HCT116 (cell line): ENCODE data around the gene RPLP2. TPM values are rescaled to one million over a fixed set of nuclear protein-coding genes. Genes with fewer than 3 reads are reported as not detected.

Experiments used
- ATAC-seq: fragments of 200-7000 bp; cut with Tn5 transposase; 2 replicates; pipeline ENCODE4 v1.9.1; 2020; ENCODE audit warnings: mild to moderate bottlenecking, moderate library complexity
- BruUV-seq: library from RNA; stranded (reverse); fragments of 400-500 nt; replicated peaks from 2 replicates; lab custom pipeline; 2021; lab: Mats Ljungman, UMichigan
- CTCF ChIA-PET: fragments of 300-600 bp; sonication (Branson Sonifier 250); formaldehyde crosslinking; loops from one replicate; lab custom pipeline; 2021; ENCODE audit warnings: antibody characterized with exemption; lab: Charles Lee
- POLR2A ChIA-PET: fragments of 300-600, 350-600 bp; sonication (Branson Sonifier 250); formaldehyde crosslinking; loops from one replicate; lab custom pipeline; 2021; ENCODE audit warnings: antibody characterized with exemption; lab: Charles Lee
- RAD21 ChIA-PET, 2 experiments: fragments of 300-600 bp; sonication (Branson Sonifier 250); formaldehyde crosslinking; loops; one replicate each; lab custom pipeline; 2023; ENCODE audit warnings: low total read pairs in 2 of 2; ENCODE audit not compliant: uncharacterized antibody in 2 of 2, unreplicated experiment in 2 of 2, low non-redundant PET in 1 of 2; lab: Charles Lee
- DNase-seq: peaks from one replicate; pipeline ENCODE4 v3.0.0-alpha.2; 2010; ENCODE audit warnings: low read depth, low spot score
- H2AFZ ChIP-seq: fragments of 200-600 bp; shearing (Covaris generic), sonication (generic); 2 replicates; pipeline ENCODE4 v1.6.1; 2017; ENCODE audit warnings: low read depth, mixed run types, mixed read lengths, antibody characterized with exemption, low read length; ENCODE audit not compliant: poor library complexity, severe bottlenecking
- H3K27ac ChIP-seq: 2 replicates; pipeline ENCODE4 v1.5.1; 2012; ENCODE audit warnings: low read depth, low read length
- H3K27me3 ChIP-seq: fragments of 200-600 bp; sonication (generic); 2 replicates; pipeline ENCODE4 v1.6.1; 2016; ENCODE audit warnings: mixed run types, low read length, mixed read lengths; ENCODE audit not compliant: insufficient read depth
- H3K36me3 ChIP-seq, 2 experiments: fragments of 200-500 bp in 1 of 2; fragments of 200-600 bp in 1 of 2; sonication (Bioruptor generic) in 1 of 2; sonication (generic) in 1 of 2; 2 replicates each; pipeline versions ENCODE4 v1.5.1 to v1.6.1; 2014 to 2016; ENCODE audit warnings: low read length in 2 of 2, inconsistent platforms in 1 of 2, mixed read lengths in 1 of 2, mixed run types in 1 of 2; ENCODE audit not compliant: insufficient read depth in 2 of 2, control insufficient read depth in 1 of 2
- H3K4me1 ChIP-seq, 2 experiments: fragments of 200-600 bp in 1 of 2; sonication (generic) in 1 of 2; 2 replicates each; pipeline versions ENCODE4 v1.5.1 to v1.6.1; 2012 to 2017; ENCODE audit warnings: low read length in 2 of 2, inconsistent platforms in 1 of 2, mild to moderate bottlenecking in 1 of 2, mixed read lengths in 1 of 2, mixed run types in 1 of 2, moderate library complexity in 1 of 2; ENCODE audit not compliant: insufficient read depth in 2 of 2, control insufficient read depth in 1 of 2
- H3K4me2 ChIP-seq: fragments of 200-600 bp; sonication (generic); 2 replicates; pipeline ENCODE4 v1.6.1; 2017; ENCODE audit warnings: mixed run types, low read length, mixed read lengths
- H3K4me3 ChIP-seq, 2 experiments: fragments of 200-600 bp in 1 of 2; sonication (generic) in 1 of 2; replicated peaks in 1 of 2; 2 replicates each; pipeline ENCODE4 v1.5.1; 2011 to 2016; ENCODE audit warnings: low read length in 2 of 2, control low read depth in 1 of 2, low read depth in 1 of 2, mild to moderate bottlenecking in 1 of 2, mixed read lengths in 1 of 2, mixed run types in 1 of 2
- H3K79me2 ChIP-seq: fragments of 200-600 bp; sonication (generic); 2 replicates; pipeline ENCODE4 v1.6.1; 2017; ENCODE audit warnings: mild to moderate bottlenecking, mixed run types, low read length, moderate library complexity, mixed read lengths; ENCODE audit not compliant: insufficient read depth
- H3K9ac ChIP-seq: fragments of 200-600 bp; sonication (generic); 2 replicates; pipeline ENCODE4 v1.6.1; 2016; ENCODE audit warnings: low read length, mixed read lengths
- H3K9me2 ChIP-seq: fragments of 200-600 bp; sonication (generic), shearing (Covaris generic); 2 replicates; pipeline ENCODE4 v1.6.1; 2017; ENCODE audit warnings: mixed run types, mild to moderate bottlenecking, moderate library complexity; ENCODE audit not compliant: insufficient read depth
- H3K9me3 ChIP-seq, 2 experiments: fragments of 200-500 bp in 1 of 2; fragments of 200-600 bp in 1 of 2; sonication (Bioruptor generic) in 1 of 2; sonication (generic) in 1 of 2; 2 replicates each; pipeline ENCODE4 v1.6.1; 2014 to 2017; ENCODE audit warnings: low read length in 2 of 2, mixed read lengths in 2 of 2, inconsistent platforms in 1 of 2, low read depth in 1 of 2, mild to moderate bottlenecking in 1 of 2, mixed run types in 1 of 2, moderate library complexity in 1 of 2; ENCODE audit not compliant: control insufficient read depth in 1 of 2, insufficient read depth in 1 of 2
- H4K20me1 ChIP-seq: fragments of 200-600 bp; sonication (generic), shearing (Covaris generic); 2 replicates; pipeline ENCODE4 v1.6.1; 2017; ENCODE audit warnings: mixed run types, mild to moderate bottlenecking, moderate library complexity; ENCODE audit not compliant: insufficient read depth
- FOSL1 ChIP-seq: IDR thresholded peaks from 2 replicates; pipeline ENCODE4 v1.6.1; 2012; ENCODE audit warnings: low read depth
- JUND ChIP-seq: IDR thresholded peaks from 2 replicates; pipeline ENCODE4 v1.6.1; 2012
- REST ChIP-seq: IDR thresholded peaks from 2 replicates; pipeline ENCODE4 v1.6.1; 2012; ENCODE audit warnings: low read depth
- SIN3A ChIP-seq: IDR thresholded peaks from 2 replicates; pipeline ENCODE4 v1.6.1; 2012; ENCODE audit warnings: low read depth
- SP1 ChIP-seq: IDR thresholded peaks from 2 replicates; pipeline ENCODE4 v1.6.1; 2012; ENCODE audit warnings: low read depth
- SRF ChIP-seq: IDR thresholded peaks from 2 replicates; pipeline ENCODE4 v1.6.1; 2012; ENCODE audit warnings: low read depth
- TCF7L2 ChIP-seq: IDR thresholded peaks from 2 replicates; pipeline ENCODE4 v1.7.0; 2011; ENCODE audit warnings: borderline replicate concordance, inconsistent platforms; ENCODE audit not compliant: insufficient read depth, insufficient read length; ENCODE audit errors: extremely low read depth
- ZBTB33 ChIP-seq: IDR thresholded peaks from 2 replicates; pipeline ENCODE4 v1.6.1; 2011; ENCODE audit warnings: mild to moderate bottlenecking, low read length, moderate library complexity; ENCODE audit not compliant: insufficient replicate concordance; ENCODE audit errors: extremely low read depth
- ZNF274 ChIP-seq: fragments of 200-500 bp; sonication (Bioruptor generic); IDR thresholded peaks from 2 replicates; pipeline ENCODE4 v1.6.1; 2014; ENCODE audit warnings: mild to moderate bottlenecking, low read depth, low read length, inconsistent platforms
- intact Hi-C: fragments of 100-400 bp; cut with micrococcal nuclease; formaldehyde crosslinking; loops from 2 replicates; pipeline ENCODE4 v1.10.0; 2022
- total RNA-seq: library from RNA; stranded (reverse); gene quantifications from one replicate; pipeline ENCODE4 v1.2.1, GENCODE V29; 2021; ENCODE audit not compliant: unreplicated experiment

Gene RPLP2
- total RNA-seq, 1 experiment from 2014 or later = 3,615 TPM

- no peaks in the 10 kb centered on the region for H3K9me3 ChIP-seq
- TF ChIP-seq SRF (no peak), SIN3A (no peak), ZNF274 (no peak), TCF7L2 (no peak), ZBTB33 (no peak), REST (no peak), FOSL1 (no peak), JUND (no peak), SP1 (no peak)
- POLR2A ChIA-PET = interaction anchor here (0.8 kb wide), 1 partner anchor 8 kb away, joined by 4 read pairs; no protein-coding TSS in a partner anchor
- H3K9me2 ChIP-seq = no peaks in the 10 kb centered on the region
- no peaks in the 10 kb centered on the region; a peak in 1 of 4 replicates for H3K36me3 ChIP-seq
- no peak overlapping the region for H2AFZ ChIP-seq
- ATAC-seq (no peak), DNase-seq (no peak)
- no peak overlapping the region for H3K4me2 ChIP-seq
- H3K9ac ChIP-seq = no peak overlapping the region
- H3K27ac ChIP-seq = no peak overlapping the region
- RAD21 ChIA-PET = no interaction called here
- H3K27me3 ChIP-seq = no peaks in the 10 kb centered on the region
- intact Hi-C loops = no loop called here
- BruUV-seq = no TSS peak
- peaks cover 0 to 6% of the 10 kb centered on the region in 2 experiments; a peak in 1 of 4 replicates for H3K4me1 ChIP-seq
- CTCF ChIA-PET = no interaction called here
- H3K4me3 ChIP-seq = no peak overlapping the region
- no peaks in the 10 kb centered on the region for H4K20me1 ChIP-seq
- no peaks in the 10 kb centered on the region for H3K79me2 ChIP-seq
Measured at GRCh38 chr11:853682-854448, 44.1 kb downstream of the RPLP2 start.
